Colonic mucosa (tissue), 4 donors: ENCODE measurements around the gene ATP5MG. TPM values are rescaled to one million over a fixed set of nuclear protein-coding genes. Genes with fewer than 3 reads are reported as not detected.

ENCODE experiments used
- DNase-seq: peaks from one replicate; pipeline ENCODE4 v3.0.0-alpha.2; 2020
- H3K27ac ChIP-seq: fragments of 200-600 bp; one replicate; pipeline ENCODE4 v1.8.0; 2021
- H3K27me3 ChIP-seq: fragments of 200-600 bp; one replicate; pipeline ENCODE4 v1.8.0; 2021
- H3K36me3 ChIP-seq: fragments of 200-600 bp; one replicate; pipeline ENCODE4 v1.8.0; 2021
- H3K4me1 ChIP-seq: fragments of 200-600 bp; one replicate; pipeline ENCODE4 v1.8.0; 2021; ENCODE audit warnings: mild to moderate bottlenecking
- H3K4me3 ChIP-seq: fragments of 200-600 bp; one replicate; pipeline ENCODE4 v1.8.0; 2021
- H3K9ac ChIP-seq, 2 donors: one replicate each; pipeline ENCODE4 v1.7.0; 2013; ENCODE audit warnings: control low read depth in 2 of 2, low read depth in 2 of 2, low read length in 2 of 2
- H3K9me3 ChIP-seq: fragments of 200-600 bp; one replicate; pipeline ENCODE4 v1.8.0; 2021
- intact Hi-C: fragments of 100-400 bp; cut with DNase I; formaldehyde crosslinking; loops from one replicate; pipeline ENCODE4 v1.14.1; 2022
- total RNA-seq, 2 donors: library from RNA; stranded (reverse); fragmentation: NEBNext Ultra II Directional in 1 of 2; extraction: Animal tissue kit (Norgen Biotek cat#: 25700) in 1 of 2; gene quantifications; one replicate each; pipeline ENCODE4 v1.2.1, GENCODE V29; 2021
- TF ChIP-seq, protein P1 (sequence below): fragments of 200-600 bp; IDR thresholded peaks from one replicate; pipeline ENCODE4 v1.8.0; 2022; ENCODE audit warnings: antibody characterized with exemption, mild to moderate bottlenecking
- donor health status: healthy.
- donor health status: DM: no; HTN: no; CAD: no.
- donor health status: DM: no; HTN: no; CAD: no.

The ATP5MG gene
- total RNA-seq, 2 donors from 2014 or later, result 282 to 380 TPM

DNA sequence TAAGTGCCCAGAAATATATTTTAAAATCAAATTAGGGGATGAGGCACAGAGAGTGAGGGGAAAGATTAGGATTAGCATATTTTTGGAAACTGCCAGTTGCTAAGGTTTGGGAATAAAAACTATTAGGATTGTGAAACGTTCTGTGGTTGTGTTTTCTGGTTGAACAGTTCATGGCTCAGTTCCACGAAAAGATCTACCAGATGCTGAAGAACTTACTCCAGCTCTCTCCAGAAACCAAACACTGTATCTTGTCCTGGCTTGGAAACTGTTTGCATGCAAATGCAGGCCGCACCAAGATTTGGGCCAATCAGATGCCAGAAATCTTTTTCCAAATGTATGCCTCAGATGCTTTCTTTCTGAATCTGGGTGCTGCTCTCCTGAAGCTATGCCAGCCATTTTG, 26.7 kb upstream of the ATP5MG start:
- Histone ChIP-seq H3K4me1 (no peaks in the 10 kb centered on the region), H3K27ac (no peak overlapping the region), H3K4me3 (no peak overlapping the region), H3K36me3 (peaks cover 31% of the 10 kb centered on the region), H3K27me3 (no peaks in the 10 kb centered on the region), H3K9me3 (no peaks in the 10 kb centered on the region), H3K9ac (no peak overlapping the region)
- TF ChIP-seq, protein P1, sequence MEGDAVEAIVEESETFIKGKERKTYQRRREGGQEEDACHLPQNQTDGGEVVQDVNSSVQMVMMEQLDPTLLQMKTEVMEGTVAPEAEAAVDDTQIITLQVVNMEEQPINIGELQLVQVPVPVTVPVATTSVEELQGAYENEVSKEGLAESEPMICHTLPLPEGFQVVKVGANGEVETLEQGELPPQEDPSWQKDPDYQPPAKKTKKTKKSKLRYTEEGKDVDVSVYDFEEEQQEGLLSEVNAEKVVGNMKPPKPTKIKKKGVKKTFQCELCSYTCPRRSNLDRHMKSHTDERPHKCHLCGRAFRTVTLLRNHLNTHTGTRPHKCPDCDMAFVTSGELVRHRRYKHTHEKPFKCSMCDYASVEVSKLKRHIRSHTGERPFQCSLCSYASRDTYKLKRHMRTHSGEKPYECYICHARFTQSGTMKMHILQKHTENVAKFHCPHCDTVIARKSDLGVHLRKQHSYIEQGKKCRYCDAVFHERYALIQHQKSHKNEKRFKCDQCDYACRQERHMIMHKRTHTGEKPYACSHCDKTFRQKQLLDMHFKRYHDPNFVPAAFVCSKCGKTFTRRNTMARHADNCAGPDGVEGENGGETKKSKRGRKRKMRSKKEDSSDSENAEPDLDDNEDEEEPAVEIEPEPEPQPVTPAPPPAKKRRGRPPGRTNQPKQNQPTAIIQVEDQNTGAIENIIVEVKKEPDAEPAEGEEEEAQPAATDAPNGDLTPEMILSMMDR, result no peak
- no peak for DNase-seq
- intact Hi-C loops, result no loop called here

DNA sequence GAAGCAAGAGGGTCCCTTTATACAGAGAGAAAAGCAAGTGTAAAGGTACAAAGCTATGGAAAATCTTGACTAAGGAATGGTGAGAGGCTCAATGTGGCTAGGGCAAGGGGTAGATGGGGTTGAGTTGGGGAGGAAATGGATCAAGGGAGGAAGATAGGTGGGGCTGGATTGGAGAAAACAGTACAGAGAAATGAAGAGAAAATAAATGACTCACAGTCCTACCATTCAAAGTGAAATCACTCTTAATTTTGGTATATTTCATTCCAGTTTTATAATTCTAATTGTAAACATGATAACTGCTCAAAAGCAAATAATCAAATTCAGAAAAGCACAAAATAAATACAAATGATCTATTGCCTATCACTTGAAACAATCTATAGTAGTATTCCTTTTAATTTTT, 25.4 kb upstream of the ATP5MG start:
- Histone ChIP-seq H3K27ac (no peak overlapping the region), H3K27me3 (no peaks in the 10 kb centered on the region), H3K4me1 (no peaks in the 10 kb centered on the region), H3K9ac (no peak overlapping the region), H3K9me3 (no peaks in the 10 kb centered on the region), H3K4me3 (no peak overlapping the region), H3K36me3 (peaks cover 27% of the 10 kb centered on the region)
- no peak for DNase-seq
- intact Hi-C loops, result no loop called here
- TF ChIP-seq, protein P1, result no peak

DNA sequence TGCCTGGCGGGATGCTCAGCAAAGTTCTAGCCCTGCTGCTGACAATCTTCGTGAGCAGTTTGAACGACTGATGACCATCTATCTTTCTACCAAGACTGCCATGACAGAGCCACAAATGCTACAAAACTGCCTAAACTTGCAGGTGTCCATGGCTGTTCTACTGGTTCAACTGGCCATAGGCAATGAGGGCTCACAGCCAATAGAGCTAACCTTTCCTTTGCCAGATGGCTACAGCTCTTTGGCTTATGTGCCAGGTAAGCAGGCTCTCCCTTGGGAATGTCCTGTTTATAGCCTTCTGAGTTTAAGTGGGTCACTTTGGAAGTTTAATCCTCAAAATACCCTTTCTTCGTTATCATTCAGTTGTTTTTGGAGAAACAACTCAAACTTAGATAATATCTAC, 21.9 kb upstream of the ATP5MG start:
- peaks cover 15% of the 10 kb centered on the region for H3K36me3 ChIP-seq
- TF ChIP-seq, protein P1, result no peak
- H3K9ac ChIP-seq, result no peak overlapping the region
- H3K27me3 ChIP-seq, result no peaks in the 10 kb centered on the region
- DNase-seq, result no peak
- H3K27ac ChIP-seq, result no peak overlapping the region
- H3K4me3 ChIP-seq, result no peak overlapping the region
- H3K4me1 ChIP-seq, result no peaks in the 10 kb centered on the region
- intact Hi-C loops, result no loop called here
- H3K9me3 ChIP-seq, result no peaks in the 10 kb centered on the region

DNA sequence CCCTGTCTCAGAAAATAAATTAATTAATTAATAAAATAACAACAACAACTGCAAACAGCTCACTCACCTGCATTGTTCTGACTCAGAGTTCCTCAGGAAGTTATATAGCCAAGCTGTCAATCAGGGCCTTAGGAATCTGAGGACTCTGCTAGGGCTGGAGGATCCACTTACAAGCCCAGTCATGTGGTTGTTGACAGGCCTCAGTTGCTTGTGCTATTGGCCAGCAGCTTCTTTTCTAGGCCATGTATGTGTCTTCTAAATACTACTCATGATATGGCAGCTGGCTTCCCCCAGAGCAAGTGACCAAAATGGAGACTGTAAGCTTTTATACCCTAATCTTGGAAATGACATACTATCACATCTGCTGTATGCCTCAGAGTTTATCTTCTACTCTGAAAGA, 20.8 kb upstream of the ATP5MG start:
- Histone ChIP-seq H3K27me3 (no peaks in the 10 kb centered on the region), H3K27ac (no peak overlapping the region), H3K4me3 (no peak overlapping the region), H3K9me3 (no peaks in the 10 kb centered on the region), H3K4me1 (no peaks in the 10 kb centered on the region), H3K36me3 (peaks cover 23% of the 10 kb centered on the region), H3K9ac (no peak overlapping the region)
- no peak for DNase-seq
- intact Hi-C loops, result loop anchor here (10.0 kb wide), 1 partner anchor 374 kb away; no protein-coding TSS in a partner anchor
- TF ChIP-seq, protein P1, result no peak

DNA sequence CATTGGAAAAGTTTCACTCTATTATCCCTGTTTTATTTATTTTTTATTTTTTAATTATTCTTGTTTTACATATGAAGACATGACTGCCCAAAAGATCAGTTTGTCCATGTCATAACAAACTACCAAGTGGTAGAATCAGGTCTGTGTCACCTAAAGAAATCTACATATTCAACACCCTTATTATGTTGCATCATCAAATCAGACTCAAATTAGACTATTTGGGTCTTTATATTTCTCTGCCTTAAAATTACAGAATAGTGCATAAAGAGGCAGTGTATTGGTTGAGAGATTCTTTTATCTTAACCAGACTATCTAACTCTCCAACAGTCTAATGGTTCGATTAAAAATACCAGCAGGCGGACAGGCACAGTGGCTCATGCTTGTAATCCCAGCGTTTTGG, 18.5 kb upstream of the ATP5MG start:
- Histone ChIP-seq H3K9ac (no peak overlapping the region), H3K4me1 (no peaks in the 10 kb centered on the region), H3K27me3 (no peaks in the 10 kb centered on the region), H3K9me3 (no peaks in the 10 kb centered on the region), H3K36me3 (peaks cover 30% of the 10 kb centered on the region), H3K27ac (no peak overlapping the region), H3K4me3 (no peak overlapping the region)
- TF ChIP-seq, protein P1, result no peak
- no peak for DNase-seq
- intact Hi-C loops, result loop anchor here (10.0 kb wide), 1 partner anchor 372 kb away; no protein-coding TSS in a partner anchor
